DND-41 (cell line): ENCODE results near the gene WNT3.

ENCODE experiments used
- ATAC-seq: fragments of 200-7000 bp; cut with Tn5 transposase; 3 replicates; pipeline ENCODE4 v1.9.1; 2021; ENCODE audit warnings: low read depth; ENCODE audit not compliant: insufficient read depth
- DNase-seq: peaks from one replicate; pipeline ENCODE4 v3.0.0-alpha.2; 2020
- H2AFZ ChIP-seq: 2 replicates; pipeline ENCODE4 v1.6.0; 2012; ENCODE audit warnings: low read depth, low read length
- H3K27ac ChIP-seq: 2 replicates; pipeline ENCODE4 v1.5.1; 2012; ENCODE audit warnings: low read length, inconsistent platforms
- H3K27me3 ChIP-seq: fragments of 200-600 bp; sonication (generic); 2 replicates; pipeline ENCODE4 v1.6.0; 2012; ENCODE audit warnings: low read length, mild to moderate bottlenecking, inconsistent platforms; ENCODE audit not compliant: insufficient read depth, poor library complexity
- H3K36me3 ChIP-seq: 2 replicates; pipeline ENCODE4 v1.5.1; 2012; ENCODE audit warnings: low read length, inconsistent platforms; ENCODE audit not compliant: insufficient read depth
- H3K4me1 ChIP-seq: 2 replicates; pipeline ENCODE4 v1.5.1; 2012; ENCODE audit warnings: mild to moderate bottlenecking, low read length; ENCODE audit not compliant: insufficient read depth
- H3K4me2 ChIP-seq: 2 replicates; pipeline ENCODE4 v1.6.0; 2012; ENCODE audit warnings: mild to moderate bottlenecking, moderate library complexity, low read length, inconsistent platforms; ENCODE audit not compliant: insufficient read depth
- H3K4me3 ChIP-seq, 2 experiments: fragments of 200-600 bp in 1 of 2; shearing (Covaris generic) in 1 of 2; 2 replicates each; pipeline ENCODE4 v1.5.1; 2012 to 2016; ENCODE audit warnings: inconsistent platforms in 2 of 2, low read length in 2 of 2, mild to moderate bottlenecking in 2 of 2, low read depth in 1 of 2, moderate library complexity in 1 of 2
- H3K79me2 ChIP-seq: 2 replicates; pipeline ENCODE4 v1.6.0; 2012; ENCODE audit warnings: low read length, inconsistent platforms; ENCODE audit not compliant: insufficient read depth
- H3K9ac ChIP-seq: 2 replicates; pipeline ENCODE4 v1.6.0; 2012; ENCODE audit warnings: low read depth, mild to moderate bottlenecking, inconsistent platforms, low read length, moderate library complexity
- H3K9me3 ChIP-seq: 2 replicates; pipeline ENCODE4 v1.5.1; 2012; ENCODE audit warnings: low read length, moderate library complexity, mild to moderate bottlenecking, inconsistent platforms; ENCODE audit not compliant: insufficient read depth, severe bottlenecking
- H4K20me1 ChIP-seq: 2 replicates; pipeline ENCODE4 v1.6.0; 2012; ENCODE audit warnings: low read length; ENCODE audit not compliant: insufficient read depth
- CTCF ChIP-seq: IDR thresholded peaks from 2 replicates; pipeline ENCODE4 v1.5.1; 2012; ENCODE audit warnings: borderline replicate concordance, low read length, moderate library complexity, mild to moderate bottlenecking; ENCODE audit not compliant: poor library complexity, severe bottlenecking; ENCODE audit errors: extremely low read depth
- EZH2 ChIP-seq: IDR thresholded peaks from 3 replicates; pipeline ENCODE4 v1.6.1; 2012; ENCODE audit warnings: borderline replicate concordance, low read depth, mild to moderate bottlenecking, moderate library complexity, low read length, inconsistent platforms; ENCODE audit not compliant: severe bottlenecking

Gene WNT3

GRCh38 chr17:46865100-46865499 is 46.6 kb upstream of the WNT3 start:
- peak overlapping the region; percentile 61 for H3K27ac ChIP-seq
- peak overlapping the region; percentile 16; the same call in 1 of the 2 replicates for H3K9ac ChIP-seq
- H3K79me2 ChIP-seq: no peaks in the 10 kb centered on the region
- ATAC-seq (peak; percentile 100), DNase-seq (peak; percentile 79)
- peak overlapping the region in 1 of 2 experiments; percentile 29; a peak in 1 of 4 replicates for H3K4me3 ChIP-seq
- peaks cover 18% of the 10 kb centered on the region for H3K4me1 ChIP-seq
- H4K20me1 ChIP-seq: peaks cover 6% of the 10 kb centered on the region; the same call in 1 of the 2 replicates
- peak overlapping the region; percentile 34; the same call in 1 of the 2 replicates for H2AFZ ChIP-seq
- TF ChIP-seq CTCF (no peak), EZH2 (no peak)
- no peaks in the 10 kb centered on the region for H3K36me3 ChIP-seq
- H3K9me3 ChIP-seq: no peaks in the 10 kb centered on the region
- H3K4me2 ChIP-seq: peak overlapping the region; percentile 52
- H3K27me3 ChIP-seq: no peaks in the 10 kb centered on the region

- H3K9me3 ChIP-seq: no peaks in the 10 kb centered on the region
- no peaks in the 10 kb centered on the region for H3K79me2 ChIP-seq
- H3K36me3 ChIP-seq: no peaks in the 10 kb centered on the region
- H3K4me3 ChIP-seq: no peak overlapping the region
- no peak overlapping the region for H3K27ac ChIP-seq
- no peaks in the 10 kb centered on the region for H3K27me3 ChIP-seq
- no peak for ATAC-seq
- H3K9ac ChIP-seq: no peak overlapping the region
- TF ChIP-seq EZH2: no peak
- TF ChIP-seq CTCF: no peak
- peaks cover 6% of the 10 kb centered on the region; the same call in 1 of the 2 replicates for H4K20me1 ChIP-seq
- no peak overlapping the region for H3K4me2 ChIP-seq
- peaks cover 18% of the 10 kb centered on the region for H3K4me1 ChIP-seq
- no peak overlapping the region for H2AFZ ChIP-seq
- DNase-seq: no peak
Observed at GRCh38 chr17:46863383-46864121, 45.1 kb upstream of the WNT3 start.

GRCh38 chr17:46862949-46863348 is 44.5 kb upstream of the WNT3 start:
- no peak overlapping the region for H2AFZ ChIP-seq
- ATAC-seq (no peak), DNase-seq (no peak)
- no peak overlapping the region for H3K27ac ChIP-seq
- TF ChIP-seq CTCF (no peak), EZH2 (no peak)
- no peaks in the 10 kb centered on the region for H3K79me2 ChIP-seq
- peaks cover 18% of the 10 kb centered on the region for H3K4me1 ChIP-seq
- H3K36me3 ChIP-seq: no peaks in the 10 kb centered on the region
- H3K9ac ChIP-seq: no peak overlapping the region
- H4K20me1 ChIP-seq: peaks cover 6% of the 10 kb centered on the region; the same call in 1 of the 2 replicates
- H3K27me3 ChIP-seq: no peaks in the 10 kb centered on the region
- H3K4me3 ChIP-seq: no peak overlapping the region
- no peaks in the 10 kb centered on the region for H3K9me3 ChIP-seq
- no peak overlapping the region for H3K4me2 ChIP-seq
